Calu3 (cell line): Measurements from ENCODE around the gene ST3GAL4. TPM values are rescaled to one million over a fixed set of nuclear protein-coding genes. Genes with fewer than 3 reads are reported as not detected.

Experiments used
- BruUV-seq: library from RNA; stranded (reverse); fragments of 400-500 nt; replicated peaks from 2 replicates; lab custom pipeline; 2021; lab: Mats Ljungman, UMichigan
- CTCF ChIA-PET: fragments of 300-600 bp; sonication (Branson Sonifier 250); formaldehyde crosslinking; loops from one replicate; lab custom pipeline; 2022; ENCODE audit warnings: antibody characterized with exemption; lab: Charles Lee
- DNase-seq: peaks from one replicate; pipeline ENCODE4 v3.0.0; 2022
- H3K27ac Mint-ChIP-seq: one replicate; pipeline ENCODE4 v1.8.0; 2022; ENCODE audit warnings: mixed read lengths; ENCODE audit not compliant: unreplicated experiment
- H3K27me3 Mint-ChIP-seq: one replicate; pipeline ENCODE4 v1.8.0; 2022; ENCODE audit warnings: mixed read lengths; ENCODE audit not compliant: unreplicated experiment
- H3K36me3 Mint-ChIP-seq: one replicate; pipeline ENCODE4 v1.8.0; 2022; ENCODE audit warnings: mild to moderate bottlenecking, moderate library complexity, mixed read lengths; ENCODE audit not compliant: insufficient read depth, unreplicated experiment
- H3K4me1 Mint-ChIP-seq: one replicate; pipeline ENCODE4 v1.8.0; 2022; ENCODE audit warnings: mild to moderate bottlenecking, low read depth, mixed read lengths; ENCODE audit not compliant: unreplicated experiment
- H3K4me3 Mint-ChIP-seq: one replicate; pipeline ENCODE4 v1.8.0; 2022; ENCODE audit warnings: mild to moderate bottlenecking, low read depth, moderate library complexity, mixed read lengths; ENCODE audit not compliant: unreplicated experiment
- H3K9me3 Mint-ChIP-seq: one replicate; pipeline ENCODE4 v1.8.0; 2022; ENCODE audit warnings: low read depth, mixed read lengths; ENCODE audit not compliant: unreplicated experiment
- intact Hi-C: fragments of 100-400 bp; cut with micrococcal nuclease; formaldehyde crosslinking; loops from one replicate; pipeline ENCODE4 v1.10.0; 2022; ENCODE audit not compliant: unreplicated experiment
- total RNA-seq: library from RNA; stranded (reverse); gene quantifications from 2 replicates; pipeline ENCODE4 v1.2.3, GENCODE V29; 2022
- TF ChIP-seq, protein P1 (sequence below): fragments of 200-600 bp; IDR thresholded peaks from one replicate; pipeline ENCODE4 v1.8.0; 2022; ENCODE audit warnings: antibody characterized with exemption; ENCODE audit not compliant: unreplicated experiment

The ST3GAL4 gene
- total RNA-seq, 1 experiment from 2014 or later, result 27.9 TPM

DNA sequence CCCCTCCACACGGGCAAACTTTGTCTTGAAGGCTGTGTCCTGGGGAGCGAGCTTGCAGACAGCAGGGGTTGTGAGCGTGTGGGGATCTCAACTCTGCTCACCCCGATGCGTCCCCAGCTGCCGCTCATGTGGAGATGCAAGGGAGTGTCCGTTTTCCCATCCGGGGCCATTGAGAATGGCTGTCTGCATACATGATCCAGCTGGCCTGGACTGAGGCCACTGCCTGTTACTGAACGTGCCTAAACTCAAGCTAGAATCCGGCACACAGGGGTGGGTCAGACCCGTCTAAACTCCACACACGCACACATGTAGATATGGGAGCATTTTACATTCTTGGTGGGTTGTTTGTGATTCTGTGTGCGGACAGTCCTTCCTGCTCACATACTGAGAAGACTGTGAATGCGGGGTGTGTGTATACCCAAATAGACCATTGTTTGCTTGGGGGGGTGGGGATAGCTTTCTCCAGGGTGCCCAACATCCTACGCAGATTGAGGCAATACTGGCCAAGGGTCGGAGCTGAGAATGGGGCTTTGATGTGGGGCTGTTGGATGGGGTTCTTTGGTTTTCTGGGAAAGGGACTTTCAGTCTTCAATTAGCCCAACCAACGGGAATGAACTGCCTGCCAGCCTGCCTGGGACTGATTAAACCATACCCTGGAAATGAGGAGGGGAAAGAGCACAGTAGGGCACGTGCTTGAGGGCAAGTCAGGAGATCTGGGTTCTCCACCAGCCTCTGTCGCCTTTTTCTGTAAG, 60.4 kb downstream of the ST3GAL4 start:
- intact Hi-C loops, result no loop called here
- H3K27me3 Mint-ChIP-seq, result no peaks in the 10 kb centered on the region
- CTCF ChIA-PET, result interaction anchor here (0.8 to 1.1 kb wide), 3 partner anchors 16 to 88 kb away, joined by 3 to 4 read pairs (median 3); no protein-coding TSS in a partner anchor

DNA sequence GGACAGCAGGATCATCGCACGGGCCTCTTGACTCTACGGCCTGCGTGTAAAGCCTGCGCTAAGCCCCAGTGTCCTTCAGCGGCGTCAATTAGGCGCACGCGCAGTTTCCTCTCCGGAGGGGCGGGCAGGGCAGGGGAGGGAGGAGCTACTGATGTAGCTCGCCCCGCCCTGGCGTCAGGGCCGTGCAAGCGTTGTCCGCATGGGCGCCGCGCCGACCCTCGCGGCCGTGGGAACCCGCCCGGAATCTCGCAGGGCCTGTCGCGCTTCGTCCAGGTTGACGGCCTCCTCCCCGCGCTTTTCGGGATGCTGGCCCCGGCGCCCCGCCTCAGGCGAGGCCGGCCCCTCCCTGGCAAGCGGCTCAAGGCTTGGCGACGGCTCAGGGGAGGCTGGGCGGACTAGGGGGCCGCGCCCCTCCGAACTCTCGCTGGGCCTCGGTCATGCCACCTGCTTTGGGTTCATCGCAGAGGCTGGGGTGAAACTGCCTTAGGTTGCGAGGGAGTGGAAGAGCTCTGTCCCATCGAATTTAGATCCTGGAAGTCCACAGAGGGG, 61.1 kb downstream of the ST3GAL4 start:
- intact Hi-C loops, result no loop called here
- Mint-ChIP-seq H3K4me3 (peak overlapping the region; percentile 60), H3K36me3 (peaks cover 11% of the 10 kb centered on the region), H3K9me3 (no peaks in the 10 kb centered on the region), H3K27me3 (no peaks in the 10 kb centered on the region), H3K27ac (peak overlapping the region; percentile 27), H3K4me1 (peaks cover 8% of the 10 kb centered on the region)
- peak; percentile 61 for DNase-seq
- no TSS peak for BruUV-seq
- TF ChIP-seq, protein P1, sequence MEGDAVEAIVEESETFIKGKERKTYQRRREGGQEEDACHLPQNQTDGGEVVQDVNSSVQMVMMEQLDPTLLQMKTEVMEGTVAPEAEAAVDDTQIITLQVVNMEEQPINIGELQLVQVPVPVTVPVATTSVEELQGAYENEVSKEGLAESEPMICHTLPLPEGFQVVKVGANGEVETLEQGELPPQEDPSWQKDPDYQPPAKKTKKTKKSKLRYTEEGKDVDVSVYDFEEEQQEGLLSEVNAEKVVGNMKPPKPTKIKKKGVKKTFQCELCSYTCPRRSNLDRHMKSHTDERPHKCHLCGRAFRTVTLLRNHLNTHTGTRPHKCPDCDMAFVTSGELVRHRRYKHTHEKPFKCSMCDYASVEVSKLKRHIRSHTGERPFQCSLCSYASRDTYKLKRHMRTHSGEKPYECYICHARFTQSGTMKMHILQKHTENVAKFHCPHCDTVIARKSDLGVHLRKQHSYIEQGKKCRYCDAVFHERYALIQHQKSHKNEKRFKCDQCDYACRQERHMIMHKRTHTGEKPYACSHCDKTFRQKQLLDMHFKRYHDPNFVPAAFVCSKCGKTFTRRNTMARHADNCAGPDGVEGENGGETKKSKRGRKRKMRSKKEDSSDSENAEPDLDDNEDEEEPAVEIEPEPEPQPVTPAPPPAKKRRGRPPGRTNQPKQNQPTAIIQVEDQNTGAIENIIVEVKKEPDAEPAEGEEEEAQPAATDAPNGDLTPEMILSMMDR, result no peak
- CTCF ChIA-PET, result interaction anchor here (0.7 to 1.1 kb wide), 4 partner anchors 13 to 64 kb away, joined by 3 to 4 read pairs (median 3); no protein-coding TSS in a partner anchor

More for the DNA sequence above, 60.4 kb downstream of the ST3GAL4 start:
- TF ChIP-seq, protein P1, result no peak
- Mint-ChIP-seq H3K9me3 (no peaks in the 10 kb centered on the region), H3K36me3 (peaks cover 11% of the 10 kb centered on the region), H3K27ac (peak overlapping the region; percentile 27), H3K4me1 (peaks cover 8% of the 10 kb centered on the region), H3K4me3 (peak overlapping the region; percentile 60)
- BruUV-seq, result no TSS peak
- DNase-seq, result no peak

GRCh38 chr11:126417091-126417862, 61.8 kb downstream of the ST3GAL4 start:
- DNase-seq, result no peak
- BruUV-seq, result TSS peak; percentile 25
- intact Hi-C loops, result no loop called here

DNA sequence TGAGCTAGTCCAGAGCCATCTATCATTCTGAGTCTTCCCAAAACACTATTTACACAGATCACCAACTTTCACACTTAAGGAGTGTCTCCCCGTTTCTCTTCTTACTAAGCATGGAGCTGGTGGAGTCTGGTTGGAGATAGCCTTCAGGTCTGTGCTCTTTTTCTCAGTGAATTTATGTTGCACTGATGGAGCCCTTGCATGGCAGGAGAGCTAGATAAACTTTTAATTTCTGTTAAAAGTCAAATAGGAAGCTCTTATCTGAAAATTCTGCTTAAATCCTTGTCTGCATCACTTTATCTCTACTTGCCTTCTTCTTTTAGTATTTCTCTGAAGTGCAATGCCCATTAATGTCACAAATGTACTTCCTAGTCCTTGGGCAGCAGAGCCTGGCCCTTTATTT, 63.4 kb downstream of the ST3GAL4 start:
- Mint-ChIP-seq H3K4me3 (no peak overlapping the region), H3K9me3 (no peaks in the 10 kb centered on the region), H3K27me3 (no peaks in the 10 kb centered on the region), H3K4me1 (peaks cover 8% of the 10 kb centered on the region), H3K36me3 (peaks cover 11% of the 10 kb centered on the region), H3K27ac (no peak overlapping the region)
- TF ChIP-seq, protein P1, result no peak
- DNase-seq, result no peak
- CTCF ChIA-PET, result interaction anchor here (0.7 kb wide), 1 partner anchor 79 kb away, joined by 3 read pairs; no protein-coding TSS in a partner anchor
- intact Hi-C loops, result no loop called here
- BruUV-seq, result no TSS peak

More at GRCh38 chr11:126417091-126417862, 61.8 kb downstream of the ST3GAL4 start:
- no peaks in the 10 kb centered on the region for H3K27me3 Mint-ChIP-seq
- TF ChIP-seq, protein P1, result no peak
- peak overlapping the region; percentile 60 for H3K4me3 Mint-ChIP-seq
- CTCF ChIA-PET, result interaction anchor here (0.7 to 1.1 kb wide), 5 partner anchors 14 to 113 kb away, joined by 3 to 4 read pairs (median 3); partner anchors contain the start of gene DCPS
- H3K27ac Mint-ChIP-seq, result no peak overlapping the region
- peaks cover 8% of the 10 kb centered on the region for H3K4me1 Mint-ChIP-seq
- peaks cover 11% of the 10 kb centered on the region for H3K36me3 Mint-ChIP-seq
- H3K9me3 Mint-ChIP-seq, result no peaks in the 10 kb centered on the region
